Retina (tissue), 1 donor: ENCODE measurements around the gene GTF3C2.
"Not testable (repeated sequence)": the region's sequence is repeated elsewhere in the genome, so short reads cannot be mapped to it uniquely, and the experiment has no call there.

Experiments used
- DNase-seq: peaks from one replicate; pipeline ENCODE4 v3.0.0-alpha.2; 2016

GTF3C2 gene

GRCh38 chr2:27372937-27373336 lies 16.4 kb upstream of the GTF3C2 start:
- DNase-seq = no peak

- DNase-seq = no peak
These were observed 14.5 kb upstream of the GTF3C2 start for GRCh38 chr2:27370816-27371620.

DNA sequence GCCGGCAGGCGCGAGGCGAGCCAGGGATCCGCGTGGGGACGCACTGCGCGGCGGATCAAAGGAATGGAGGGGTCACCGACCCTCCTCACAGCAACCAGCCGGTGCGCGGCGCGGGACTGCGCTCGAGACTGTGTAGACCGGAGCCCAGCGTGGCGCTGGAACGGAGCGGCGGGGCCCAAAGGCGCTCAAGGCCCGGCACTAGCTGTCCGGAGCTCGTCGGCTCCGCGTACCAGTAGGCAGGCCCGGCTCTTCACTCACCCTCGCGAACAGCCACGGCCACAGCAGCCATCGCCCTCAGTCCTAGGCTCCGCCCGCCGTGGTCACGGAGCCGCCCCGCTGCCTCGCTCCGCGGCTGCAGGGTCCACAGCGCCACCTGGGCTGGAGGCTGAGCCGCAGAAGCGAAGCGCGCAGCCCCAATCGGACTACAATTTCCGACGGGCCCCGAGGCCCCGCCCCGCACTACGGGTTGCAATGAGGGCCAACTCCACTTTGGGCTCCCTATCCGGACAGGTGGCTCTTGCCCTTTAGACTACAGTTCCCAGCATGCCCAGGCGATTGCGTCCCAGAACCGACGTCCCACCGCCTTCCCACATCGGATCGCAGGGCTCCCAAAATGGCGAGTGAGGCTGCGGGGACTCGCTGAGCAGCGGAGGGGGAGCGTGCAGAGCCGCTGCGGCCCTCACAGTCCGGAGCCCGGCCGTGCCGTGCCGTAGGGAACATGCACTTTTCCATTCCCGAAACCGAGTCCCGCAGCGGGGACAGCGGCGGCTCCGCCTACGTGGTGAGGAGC lies 13.7 kb upstream of the GTF3C2 start, which contains the start of the genes EIF2B4 and SNX17:
Gene EIF2B4, minus strand, starts transcription at position 313 of the 790 bp plus-strand sequence. Its CDS starts 24 bp downstream, at position 289.
Gene SNX17, plus strand, starts transcription at position 591 of the 790 bp plus-strand sequence. Its CDS starts 128 bp downstream, at position 719.
- DNase-seq = peak; percentile 99

- no peak for DNase-seq
These were observed 13.0 kb upstream of the GTF3C2 start for GRCh38 chr2:27369471-27370025.

DNA sequence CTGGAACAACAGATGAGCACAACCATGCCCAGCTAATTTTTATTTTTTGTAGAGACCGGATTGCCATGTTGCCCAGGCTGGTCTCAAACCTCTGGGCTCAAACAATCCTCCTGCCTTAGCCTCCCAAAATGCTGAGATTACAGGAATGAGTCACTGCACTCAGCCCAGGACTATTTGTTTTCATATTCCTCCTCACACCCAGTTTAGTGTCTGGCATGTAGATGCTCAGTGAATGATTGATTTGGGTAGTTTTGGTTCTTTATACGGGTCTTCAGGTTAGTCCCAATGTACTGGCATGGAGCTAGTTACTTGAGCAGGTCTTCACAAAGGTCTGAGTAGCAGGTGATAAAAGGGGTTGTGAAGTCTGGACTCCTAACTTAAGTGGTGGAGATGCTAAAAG lies 7.4 kb upstream of the GTF3C2 start:
- DNase-seq = no peak

- no peak for DNase-seq
These were observed 6.3 kb upstream of the GTF3C2 start for GRCh38 chr2:27362678-27363420.

- no peak for DNase-seq
These were observed 545 bp downstream of the GTF3C2 start for GRCh38 chr2:27356056-27356381.

DNA sequence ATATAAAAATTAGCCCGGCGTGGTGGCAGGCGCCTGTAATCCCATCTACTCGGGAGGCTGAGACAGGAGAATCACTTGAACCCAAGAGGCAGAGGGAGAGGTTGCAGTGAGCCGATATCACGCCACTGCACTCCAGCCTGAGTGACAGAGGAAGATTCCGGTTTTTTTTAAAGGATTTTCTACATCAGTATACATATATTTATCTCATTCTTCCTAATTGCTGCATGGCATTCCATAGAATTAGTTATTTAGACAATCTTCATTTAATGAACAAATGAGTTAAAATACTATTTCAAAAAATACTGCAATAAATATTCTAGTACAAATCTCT lies 2.0 kb downstream of the GTF3C2 start:
- DNase-seq = no peak

GRCh38 chr2:27353762-27354596 lies 2.6 kb downstream of the GTF3C2 start:
- DNase-seq = no peak

DNA sequence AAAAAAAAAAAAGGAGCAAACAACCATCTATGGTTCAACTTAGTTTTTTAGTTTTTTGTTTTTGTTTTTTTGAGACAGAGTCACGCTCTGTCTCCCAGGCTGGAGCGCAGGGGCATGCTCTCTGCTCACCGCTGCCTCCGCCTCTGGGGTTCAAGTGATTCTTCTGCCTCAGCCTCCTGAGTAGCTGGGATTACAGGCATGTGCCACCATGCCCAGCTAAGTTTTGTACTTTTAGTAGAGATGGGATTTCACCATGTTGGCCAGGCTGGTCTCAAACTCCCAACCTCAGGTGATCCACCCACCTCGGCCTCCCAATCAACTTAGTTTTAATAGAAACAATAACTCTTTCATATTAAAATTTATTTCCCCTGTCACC lies 3.2 kb downstream of the GTF3C2 start:
- DNase-seq = not testable (repeated sequence)

GRCh38 chr2:27351802-27352598 lies 4.6 kb downstream of the GTF3C2 start:
- no peak for DNase-seq

DNA sequence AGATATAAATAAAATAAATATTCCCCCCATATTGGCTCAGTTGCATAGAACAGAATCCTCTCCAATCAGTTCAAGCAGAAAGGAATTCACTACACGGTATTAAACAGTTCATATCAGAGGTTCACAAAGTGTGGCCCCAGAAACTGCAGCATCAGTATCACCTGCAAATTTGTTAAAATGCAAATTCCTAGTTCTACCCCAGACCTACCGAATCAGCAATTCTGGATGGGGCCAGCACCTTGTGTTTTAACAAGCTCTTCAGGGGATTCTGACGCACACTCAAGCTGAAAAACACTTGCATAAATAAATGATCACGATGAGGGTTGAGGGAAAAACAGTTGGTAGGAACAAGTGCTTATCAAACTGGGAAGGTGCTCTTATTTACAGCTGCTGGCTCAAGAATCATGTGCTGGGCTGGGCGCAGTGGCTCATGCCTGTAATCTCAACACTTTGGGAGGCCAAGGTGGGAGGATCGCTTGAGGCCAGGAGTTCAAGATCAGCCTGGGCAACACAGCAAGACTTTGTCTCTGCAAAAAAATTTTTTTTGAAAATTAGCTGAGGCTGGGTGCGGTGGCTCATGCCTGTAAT lies 6.4 kb downstream of the GTF3C2 start:
- no peak for DNase-seq

DNA sequence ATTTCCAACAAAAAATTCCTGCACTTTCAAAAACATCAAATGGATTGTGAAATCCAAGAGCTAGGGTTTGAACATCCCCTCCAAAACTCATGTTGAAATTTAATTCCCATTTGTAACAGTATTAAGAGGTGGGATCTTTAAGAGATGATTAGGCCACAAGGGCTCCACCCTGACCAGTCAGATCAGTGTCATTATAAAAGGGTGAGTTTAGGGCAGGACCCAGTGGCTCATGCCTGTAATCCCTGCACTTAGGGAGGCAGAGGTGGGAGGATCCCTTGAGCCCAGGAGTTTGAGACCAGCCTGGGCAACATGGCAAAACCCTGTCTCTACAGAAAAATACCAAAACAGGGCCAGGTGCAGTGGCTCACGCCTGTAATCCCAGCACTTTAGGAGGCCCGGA lies 8.9 kb downstream of the GTF3C2 start:
- DNase-seq = no peak

DNA sequence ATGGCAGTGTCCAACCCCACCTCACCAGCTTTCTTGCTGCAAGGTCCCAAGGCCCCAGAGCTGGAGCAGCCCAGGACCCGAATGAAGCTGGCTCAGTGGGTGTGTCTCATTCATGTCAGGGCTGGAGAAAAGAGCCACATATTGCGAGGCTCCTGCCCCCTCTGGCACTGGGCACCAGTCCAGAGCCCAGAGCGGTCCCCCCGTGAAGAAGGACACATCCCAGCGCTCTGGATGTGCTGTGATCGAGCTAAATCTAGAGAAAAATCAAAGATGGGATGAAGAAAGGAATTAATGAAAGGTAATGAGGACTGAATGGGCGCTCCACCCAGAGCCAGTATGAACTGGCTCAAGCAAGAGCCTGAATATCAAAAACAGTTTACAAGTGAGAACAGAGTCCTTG lies 20.4 kb downstream of the GTF3C2 start:
- no peak for DNase-seq

DNA sequence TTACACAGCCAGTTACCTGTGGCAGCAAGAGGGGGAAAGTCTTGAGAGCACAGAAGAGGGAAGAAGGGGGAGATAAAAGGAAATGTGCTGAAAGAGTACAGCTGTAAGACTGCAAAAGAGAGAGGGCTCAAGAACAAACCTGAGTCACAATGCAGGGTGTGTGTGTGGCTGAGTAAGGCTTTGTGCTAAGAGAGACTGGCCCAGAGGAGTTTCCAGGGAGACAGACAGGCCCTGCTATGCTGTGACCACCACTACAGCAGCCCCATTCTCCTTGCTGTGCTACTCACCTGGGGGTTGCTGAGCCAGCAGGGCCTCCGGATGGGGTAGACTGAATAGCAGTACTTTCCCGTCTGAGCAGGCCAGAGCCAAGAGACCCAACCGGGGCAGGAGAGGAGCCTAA lies 21.3 kb downstream of the GTF3C2 start:
- DNase-seq = no peak

DNA sequence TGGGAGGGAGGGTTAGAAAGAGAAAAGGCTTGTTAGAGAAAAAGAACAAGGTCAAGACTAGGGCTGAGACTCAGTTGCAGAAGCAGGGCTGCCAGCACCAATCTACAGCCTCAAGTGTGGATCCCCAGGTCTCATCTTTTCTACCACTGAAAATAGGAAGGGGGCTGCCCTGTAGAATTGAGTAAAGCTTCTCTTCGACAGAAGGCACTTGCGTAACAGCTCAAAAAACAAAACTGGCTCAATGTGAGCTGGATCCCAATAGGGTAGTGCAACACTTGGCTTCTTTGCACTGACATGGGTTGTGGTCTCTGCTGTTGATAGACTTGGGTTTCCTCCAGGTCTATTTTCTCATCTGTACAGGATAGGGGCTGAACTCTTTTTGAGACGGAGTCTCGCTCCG lies 31.8 kb downstream of the GTF3C2 start:
- no peak for DNase-seq

DNA sequence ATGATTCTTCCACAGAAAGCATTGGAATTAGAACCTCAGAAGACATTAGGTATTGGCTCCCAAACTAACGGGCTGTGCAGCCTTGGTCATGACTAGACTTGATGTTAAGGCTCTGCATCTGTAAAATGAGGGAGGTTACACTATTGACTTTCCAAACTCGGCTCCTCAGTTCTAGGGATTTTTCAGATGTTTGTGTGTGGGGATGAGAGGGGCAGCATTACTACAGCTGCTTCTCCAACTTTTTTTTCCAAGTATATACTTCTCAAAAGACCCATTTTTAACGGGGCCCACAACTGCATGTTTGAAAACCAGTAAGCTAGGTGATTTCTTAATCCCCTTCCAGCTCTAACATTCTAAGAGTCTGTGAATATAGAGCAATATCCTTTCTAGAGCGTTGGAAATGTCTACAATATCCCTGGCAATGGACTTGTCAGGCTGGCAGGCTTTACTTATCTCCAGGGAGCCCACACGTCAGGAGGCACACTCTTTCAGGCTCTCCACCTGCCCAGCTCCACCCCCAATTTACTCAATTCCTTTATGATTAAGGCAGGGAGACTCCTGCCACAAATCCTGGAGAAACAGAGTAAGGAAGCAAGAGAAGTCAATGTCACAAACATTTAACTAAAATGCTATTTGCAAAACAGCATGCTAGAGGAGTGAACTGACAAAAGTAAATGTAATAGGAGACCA lies 32.8 kb downstream of the GTF3C2 start:
- no peak for DNase-seq

DNA sequence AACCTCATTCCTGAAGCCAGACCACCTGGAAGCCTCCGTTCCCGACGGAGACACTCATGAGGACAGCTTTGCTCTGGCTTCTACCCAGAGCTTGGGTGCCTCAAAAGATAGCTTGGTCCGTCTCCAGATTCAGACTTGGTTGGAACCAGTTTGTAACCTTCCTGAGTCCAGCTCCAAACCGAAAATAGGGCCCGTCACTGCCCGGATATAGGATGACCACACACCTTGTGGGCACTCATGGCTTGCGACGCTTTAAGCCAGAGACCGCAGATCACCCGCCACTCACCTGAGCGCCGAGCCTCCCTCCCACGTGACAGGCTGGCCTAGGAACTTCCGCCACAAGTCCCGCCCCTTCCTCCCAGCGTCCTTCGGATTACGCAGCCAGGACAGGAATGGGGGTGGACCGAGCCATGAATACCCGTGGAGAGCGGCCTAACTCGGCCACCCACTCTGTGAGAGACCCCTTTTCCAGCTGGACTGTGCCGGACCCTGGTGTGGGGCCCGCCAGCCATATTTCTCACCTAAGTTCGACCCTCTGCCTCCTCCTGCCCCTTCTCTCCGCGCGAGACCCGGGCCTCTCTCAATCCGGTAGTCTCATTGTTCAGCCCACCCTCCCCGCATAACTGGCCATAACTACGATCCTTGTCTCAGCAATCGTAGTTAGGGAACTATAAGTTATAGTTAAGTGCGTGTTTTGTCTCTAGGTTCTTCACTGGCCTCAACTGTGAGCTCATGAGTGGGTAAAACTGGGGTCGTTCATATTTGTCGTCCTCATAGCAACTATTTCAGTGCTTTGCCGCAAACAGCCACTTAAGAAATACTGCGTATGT lies 33.6 kb downstream of the GTF3C2 start, which contains the start of gene MPV17:
Gene MPV17, minus strand, starts transcription at position 332 of the 830 bp plus-strand sequence. CDS start 580 bp downstream, outside the sequence.
- peak; percentile 95 for DNase-seq

GRCh38 chr2:27322301-27322765 lies 34.2 kb downstream of the GTF3C2 start:
- DNase-seq = no peak
